ENCODE measurements around the gene KLHL2. TPM values are rescaled to one million over a fixed set of nuclear protein-coding genes. Genes with fewer than 3 reads are reported as not detected.
"Not testable (repeated sequence)": the region's sequence is repeated elsewhere in the genome, so short reads cannot be mapped to it uniquely, and the experiment has no call there.

KLHL2 gene
- total and polyA plus RNA-seq, 2 donors (not counting 3 experiments of a cell fraction or from before 2014, with no cell fraction given) = 9.9 to 22.1 TPM

DNA sequence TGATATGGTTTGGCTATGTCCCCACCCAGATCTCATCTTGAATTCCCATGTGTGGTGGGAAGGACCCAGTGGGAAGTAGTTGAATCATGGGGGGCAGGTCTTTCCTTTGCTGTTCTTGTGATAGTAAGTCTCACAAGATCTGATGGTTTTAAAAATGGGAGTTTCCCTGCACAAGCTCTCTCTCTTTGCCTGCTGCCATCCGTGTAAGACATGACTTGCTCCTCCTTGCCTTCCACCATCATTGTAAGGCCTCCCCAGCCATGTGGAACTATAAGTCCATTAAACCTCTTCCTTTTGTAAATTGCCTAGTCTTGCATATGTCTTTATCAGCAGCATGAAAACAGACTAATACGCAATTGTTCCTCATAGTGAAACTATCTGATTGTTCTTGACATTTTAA, 66.1 kb downstream of the KLHL2 start:
- CTCF ChIA-PET; dilution Hi-C loops (cut with MboI; ENCODE audit: extremely low pct_ligation_motif_present, low sequenced_read_pairs); H3K9me3 ChIP-seq (replicated peaks; ENCODE audit: control insufficient read depth, insufficient read depth, low read length); H3K4me2 ChIP-seq (ENCODE audit: insufficient read depth, low read length); H3K36me3 ChIP-seq (ENCODE audit: control insufficient read depth in 2 of 2, extremely low read depth in 1 of 2, insufficient read depth in 2 of 2, low read length in 2 of 2); H3K27me3 ChIP-seq (ENCODE audit: control insufficient read depth in 2 of 2, insufficient read depth in 2 of 2, low read length in 2 of 2); H3K9ac ChIP-seq (replicated peaks; ENCODE audit: extremely low read depth, insufficient read depth, low read length); H3K79me2 ChIP-seq (ENCODE audit: control insufficient read depth, insufficient read depth, low read length); DNase-seq (ENCODE audit: low read depth, low spot score); H4K20me1 ChIP-seq (replicated peaks; ENCODE audit: control insufficient read depth, extremely low read depth, insufficient read depth, low read length); intact Hi-C loops (cut with micrococcal nuclease); H3K4me1 ChIP-seq (ENCODE audit: control insufficient read depth, extremely low read depth, insufficient read depth, low read length); H3K9me1 ChIP-seq (replicated peaks; ENCODE audit: control insufficient read depth, extremely low read depth, insufficient read depth, low read length); H3K27ac ChIP-seq (ENCODE audit: insufficient read depth, low read depth, low read length); H3K4me3 ChIP-seq (replicated peaks in 1 of 3; ENCODE audit: insufficient read depth in 1 of 3, low read depth in 1 of 3, low read length in 3 of 3); H2AFZ ChIP-seq (ENCODE audit: low read depth, low read length); POLR2A ChIA-PET; BruUV-seq (replicated peaks); FAIRE-seq: not testable (repeated sequence)

DNA sequence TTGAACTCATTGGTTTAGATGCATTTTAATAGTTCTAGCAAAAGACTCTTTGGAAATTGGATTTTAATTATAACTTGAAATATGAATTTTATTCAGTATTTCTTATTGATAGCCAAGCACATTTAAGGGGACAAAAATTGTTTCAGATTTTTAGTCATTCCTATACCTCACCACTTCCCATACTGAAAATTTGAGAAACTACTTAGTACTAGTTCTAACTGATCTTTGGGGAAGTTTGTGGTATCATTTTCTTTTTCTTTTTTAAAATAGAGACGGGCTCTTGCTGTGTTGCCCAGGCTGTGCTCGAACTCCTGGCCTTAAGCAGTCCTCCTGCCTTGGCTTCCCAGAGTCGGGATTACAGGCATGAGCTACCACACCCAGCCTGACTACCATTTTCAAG, 68.0 kb downstream of the KLHL2 start:
- BruUV-seq (replicated peaks); FAIRE-seq; H3K4me1 ChIP-seq (ENCODE audit: control insufficient read depth, extremely low read depth, insufficient read depth, low read length); CTCF ChIA-PET; H3K9me3 ChIP-seq (replicated peaks; ENCODE audit: control insufficient read depth, insufficient read depth, low read length); H3K9me1 ChIP-seq (replicated peaks; ENCODE audit: control insufficient read depth, extremely low read depth, insufficient read depth, low read length); intact Hi-C loops (cut with micrococcal nuclease); H4K20me1 ChIP-seq (replicated peaks; ENCODE audit: control insufficient read depth, extremely low read depth, insufficient read depth, low read length); H3K27ac ChIP-seq (ENCODE audit: insufficient read depth, low read depth, low read length); H3K79me2 ChIP-seq (ENCODE audit: control insufficient read depth, insufficient read depth, low read length); DNase-seq (ENCODE audit: low read depth, low spot score); H3K9ac ChIP-seq (replicated peaks; ENCODE audit: extremely low read depth, insufficient read depth, low read length); H3K4me2 ChIP-seq (ENCODE audit: insufficient read depth, low read length); H3K4me3 ChIP-seq (replicated peaks in 1 of 3; ENCODE audit: insufficient read depth in 1 of 3, low read depth in 1 of 3, low read length in 3 of 3); dilution Hi-C loops (cut with MboI; ENCODE audit: extremely low pct_ligation_motif_present, low sequenced_read_pairs); H3K27me3 ChIP-seq (ENCODE audit: control insufficient read depth in 2 of 2, insufficient read depth in 2 of 2, low read length in 2 of 2); H2AFZ ChIP-seq (ENCODE audit: low read depth, low read length); POLR2A ChIA-PET; H3K36me3 ChIP-seq (ENCODE audit: control insufficient read depth in 2 of 2, extremely low read depth in 1 of 2, insufficient read depth in 2 of 2, low read length in 2 of 2): not testable (repeated sequence)

DNA sequence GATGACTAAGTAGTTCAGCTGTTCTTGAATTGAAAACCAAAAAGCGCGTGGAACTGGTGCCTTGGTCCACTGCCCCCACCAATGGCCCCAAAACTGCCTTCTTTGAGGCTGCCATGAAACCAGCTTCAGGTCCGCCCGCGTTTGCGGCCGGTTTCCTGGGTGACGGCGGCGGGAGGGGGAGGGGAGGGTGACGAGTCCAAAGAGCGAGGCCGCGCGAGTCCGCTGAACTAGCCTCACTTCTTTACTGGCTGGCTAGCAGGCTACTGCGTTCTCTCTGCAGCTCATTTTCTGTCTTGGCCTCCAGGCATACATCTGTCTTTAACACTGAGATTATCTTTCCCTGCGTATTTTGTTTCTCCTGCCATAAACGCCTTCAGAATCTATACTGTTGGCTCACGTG, 72.2 kb downstream of the KLHL2 start:
- dilution Hi-C loops (cut with MboI; ENCODE audit: extremely low pct_ligation_motif_present, low sequenced_read_pairs); H3K27me3 ChIP-seq (ENCODE audit: control insufficient read depth in 2 of 2, insufficient read depth in 2 of 2, low read length in 2 of 2); BruUV-seq (replicated peaks); POLR2A ChIA-PET; CTCF ChIA-PET; intact Hi-C loops (cut with micrococcal nuclease); DNase-seq (ENCODE audit: low read depth, low spot score); H3K79me2 ChIP-seq (ENCODE audit: control insufficient read depth, insufficient read depth, low read length); H3K9ac ChIP-seq (replicated peaks; ENCODE audit: extremely low read depth, insufficient read depth, low read length); H3K9me3 ChIP-seq (replicated peaks; ENCODE audit: control insufficient read depth, insufficient read depth, low read length); H4K20me1 ChIP-seq (replicated peaks; ENCODE audit: control insufficient read depth, extremely low read depth, insufficient read depth, low read length); H3K36me3 ChIP-seq (ENCODE audit: control insufficient read depth in 2 of 2, extremely low read depth in 1 of 2, insufficient read depth in 2 of 2, low read length in 2 of 2); H2AFZ ChIP-seq (ENCODE audit: low read depth, low read length); H3K9me1 ChIP-seq (replicated peaks; ENCODE audit: control insufficient read depth, extremely low read depth, insufficient read depth, low read length); H3K4me3 ChIP-seq (replicated peaks in 1 of 3; ENCODE audit: insufficient read depth in 1 of 3, low read depth in 1 of 3, low read length in 3 of 3); H3K4me2 ChIP-seq (ENCODE audit: insufficient read depth, low read length); H3K4me1 ChIP-seq (ENCODE audit: control insufficient read depth, extremely low read depth, insufficient read depth, low read length); H3K27ac ChIP-seq (ENCODE audit: insufficient read depth, low read depth, low read length); FAIRE-seq: not testable (repeated sequence)

DNA sequence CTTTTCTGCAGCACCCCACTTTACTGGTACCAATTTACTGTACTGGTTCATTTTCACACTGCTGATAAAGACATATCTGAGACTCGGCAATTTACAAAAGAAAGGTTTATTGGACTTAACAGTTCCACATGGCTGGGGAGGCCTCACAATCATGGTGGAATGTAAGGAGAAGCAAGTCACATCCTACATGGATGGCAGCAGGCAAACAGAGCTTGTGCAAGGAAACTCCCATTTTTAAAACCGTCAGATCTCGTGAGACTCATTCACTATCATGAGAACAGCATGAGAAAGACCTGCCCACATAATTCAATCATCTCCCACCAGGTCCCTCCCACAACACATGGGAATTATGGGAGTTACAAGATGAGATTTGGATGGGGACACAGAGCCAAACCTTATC, 77.3 kb downstream of the KLHL2 start:
- H3K9me1 ChIP-seq (replicated peaks; ENCODE audit: control insufficient read depth, extremely low read depth, insufficient read depth, low read length); H2AFZ ChIP-seq (ENCODE audit: low read depth, low read length); H3K27ac ChIP-seq (ENCODE audit: insufficient read depth, low read depth, low read length); H3K4me3 ChIP-seq (replicated peaks in 1 of 3; ENCODE audit: insufficient read depth in 1 of 3, low read depth in 1 of 3, low read length in 3 of 3); dilution Hi-C loops (cut with MboI; ENCODE audit: extremely low pct_ligation_motif_present, low sequenced_read_pairs); H3K27me3 ChIP-seq (ENCODE audit: control insufficient read depth in 2 of 2, insufficient read depth in 2 of 2, low read length in 2 of 2); H3K4me2 ChIP-seq (ENCODE audit: insufficient read depth, low read length); intact Hi-C loops (cut with micrococcal nuclease); H3K79me2 ChIP-seq (ENCODE audit: control insufficient read depth, insufficient read depth, low read length); DNase-seq (ENCODE audit: low read depth, low spot score); CTCF ChIA-PET; H3K9ac ChIP-seq (replicated peaks; ENCODE audit: extremely low read depth, insufficient read depth, low read length); H4K20me1 ChIP-seq (replicated peaks; ENCODE audit: control insufficient read depth, extremely low read depth, insufficient read depth, low read length); FAIRE-seq; H3K9me3 ChIP-seq (replicated peaks; ENCODE audit: control insufficient read depth, insufficient read depth, low read length); POLR2A ChIA-PET; H3K4me1 ChIP-seq (ENCODE audit: control insufficient read depth, extremely low read depth, insufficient read depth, low read length); BruUV-seq (replicated peaks); H3K36me3 ChIP-seq (ENCODE audit: control insufficient read depth in 2 of 2, extremely low read depth in 1 of 2, insufficient read depth in 2 of 2, low read length in 2 of 2): not testable (repeated sequence)

Data from endothelial cell of umbilical vein (primary cell).